HG03097 (cell line): Measurements from ENCODE around the gene SULT4A1.

ENCODE experiments used
- ATAC-seq: cut with Tn5 transposase; IDR thresholded peaks from one replicate; pipeline ENCODE4 v1.9.1; 2021; ENCODE audit not compliant: unreplicated experiment, low FRiP score

SULT4A1 gene

GRCh38 chr22:43818981-43819380 lies 43.3 kb downstream of the SULT4A1 start:
- ATAC-seq, result no peak

- no peak for ATAC-seq
Measured at GRCh38 chr22:43817402-43817801, 44.9 kb downstream of the SULT4A1 start.

- no peak for ATAC-seq
Measured at GRCh38 chr22:43814264-43814663, 48.0 kb downstream of the SULT4A1 start.

- ATAC-seq, result no peak
Measured at GRCh38 chr22:43812890-43813289, 49.4 kb downstream of the SULT4A1 start.

- ATAC-seq, result peak; percentile 72
Measured at GRCh38 chr22:43812149-43812842, 50.0 kb downstream of the SULT4A1 start, which contains the start of gene EFCAB6. Gene EFCAB6 (minus strand): TSS chr22:43812305. CDS start chr22:43782318, 29,987 bp downstream.

GRCh38 chr22:43811777-43812148 lies 50.5 kb downstream of the SULT4A1 start:
- peak; percentile 19 for ATAC-seq

- no peak for ATAC-seq
Measured at GRCh38 chr22:43802897-43803495, 59.3 kb downstream of the SULT4A1 start.

- ATAC-seq, result no peak
Measured at GRCh38 chr22:43800970-43801369, 61.3 kb downstream of the SULT4A1 start.

GRCh38 chr22:43798492-43798891 lies 63.8 kb downstream of the SULT4A1 start:
- no peak for ATAC-seq

GRCh38 chr22:43796567-43796966 lies 65.7 kb downstream of the SULT4A1 start:
- no peak for ATAC-seq

- no peak for ATAC-seq
Measured at GRCh38 chr22:43795320-43795719, 67.0 kb downstream of the SULT4A1 start.

- no peak for ATAC-seq
Measured at GRCh38 chr22:43792905-43793304, 69.4 kb downstream of the SULT4A1 start.

GRCh38 chr22:43789452-43789851 lies 72.9 kb downstream of the SULT4A1 start:
- no peak for ATAC-seq

GRCh38 chr22:43783777-43784176 lies 78.5 kb downstream of the SULT4A1 start:
- ATAC-seq, result no peak

GRCh38 chr22:43782448-43782847 lies 79.9 kb downstream of the SULT4A1 start:
- ATAC-seq, result no peak

- ATAC-seq, result no peak
Measured at GRCh38 chr22:43777286-43777685, 85.0 kb downstream of the SULT4A1 start.

GRCh38 chr22:43776081-43776670 lies 86.1 kb downstream of the SULT4A1 start:
- no peak for ATAC-seq
